Fibroblast of the aortic adventitia (primary cell): Measurements from ENCODE around the gene DTHD1. TPM values are rescaled to one million over a fixed set of nuclear protein-coding genes. Genes with fewer than 3 reads are reported as not detected.

Experiments used
- DNase-seq: peaks from one replicate; pipeline ENCODE4 v3.0.0-alpha.2; 2010; ENCODE audit warnings: low read depth
- H3K4me3 ChIP-seq: 2 replicates; pipeline ENCODE4 v1.5.1; 2011; ENCODE audit warnings: low read depth, mild to moderate bottlenecking, control low read depth, low read length, moderate library complexity
- CTCF ChIP-seq: IDR thresholded peaks from 2 replicates; pipeline ENCODE4 v1.5.1; 2011; ENCODE audit warnings: mild to moderate bottlenecking, low read length, control low read depth, inconsistent platforms; ENCODE audit not compliant: insufficient read depth
- total RNA-seq: library from RNA; depleted of rRNA; stranded (reverse); fragments of >200 nt; gene quantifications from 2 replicates; pipeline ENCODE4 v1.2.3, GENCODE V29; 2012; ENCODE audit warnings: low replicate concordance

Gene DTHD1
- total RNA-seq, 1 donor = not detected

DNA sequence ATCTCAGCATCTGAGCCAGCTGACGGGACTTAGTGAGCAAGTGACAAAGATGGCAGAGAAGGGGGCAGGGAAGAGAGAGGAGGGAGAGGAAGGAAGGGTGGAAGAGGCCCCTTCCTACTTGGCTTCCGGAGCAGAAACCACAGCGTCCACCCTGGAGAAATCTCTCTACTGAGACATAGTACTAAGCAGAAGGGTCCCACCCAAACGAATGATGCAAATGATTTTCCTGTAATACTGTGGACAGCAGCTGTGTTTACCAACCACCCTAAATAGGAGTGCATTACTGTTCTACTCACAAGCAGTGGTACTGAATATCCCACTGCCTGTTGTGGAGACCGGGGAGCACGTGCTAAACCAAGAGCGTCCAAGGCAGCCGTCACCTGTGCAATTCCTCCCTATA lies 29.4 kb downstream of the DTHD1 start:
- H3K4me3 ChIP-seq = no peak overlapping the region
- DNase-seq = no peak
- TF ChIP-seq CTCF = no peak

DNA sequence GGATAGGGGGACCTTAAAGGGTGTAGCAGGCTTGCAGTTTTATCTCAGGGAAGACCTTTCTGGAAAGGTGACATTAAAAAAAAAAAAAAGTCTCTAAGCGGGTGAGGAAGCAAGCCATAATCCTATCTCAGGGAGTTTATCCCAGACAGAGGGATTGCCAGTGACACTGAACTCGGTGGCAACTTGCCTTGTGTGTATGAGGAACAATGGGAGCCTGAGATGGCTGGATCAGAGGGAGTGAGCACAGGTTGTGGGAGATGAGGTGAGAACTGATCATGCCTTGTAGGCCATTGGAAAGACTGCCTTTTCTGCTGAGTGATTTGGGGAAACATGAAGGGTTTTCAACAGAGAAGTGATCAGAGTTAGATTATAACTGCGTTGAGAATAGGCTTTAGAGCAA lies 31.1 kb downstream of the DTHD1 start:
- no peak for TF ChIP-seq CTCF
- no peak overlapping the region for H3K4me3 ChIP-seq
- no peak for DNase-seq

DNA sequence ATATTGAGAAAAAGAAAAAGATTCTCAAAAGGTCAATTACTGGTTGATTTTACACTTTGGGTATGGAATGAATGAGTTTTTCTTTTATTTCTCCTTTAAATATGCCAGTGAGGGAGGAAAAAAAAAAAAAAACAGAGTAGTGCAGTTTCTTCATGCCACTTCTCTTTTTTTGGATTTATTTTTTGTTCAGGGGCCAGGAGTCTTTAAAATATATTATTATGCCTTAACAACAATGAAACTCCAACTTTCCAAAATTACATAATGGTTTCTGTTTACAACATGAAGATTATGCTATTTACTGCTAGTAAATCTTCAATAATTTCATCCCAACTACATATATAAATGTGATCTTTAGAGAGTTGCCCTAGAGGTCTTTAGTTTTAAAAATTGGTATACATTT lies 31.9 kb downstream of the DTHD1 start:
- H3K4me3 ChIP-seq = no peak overlapping the region
- TF ChIP-seq CTCF = no peak
- no peak for DNase-seq

DNA sequence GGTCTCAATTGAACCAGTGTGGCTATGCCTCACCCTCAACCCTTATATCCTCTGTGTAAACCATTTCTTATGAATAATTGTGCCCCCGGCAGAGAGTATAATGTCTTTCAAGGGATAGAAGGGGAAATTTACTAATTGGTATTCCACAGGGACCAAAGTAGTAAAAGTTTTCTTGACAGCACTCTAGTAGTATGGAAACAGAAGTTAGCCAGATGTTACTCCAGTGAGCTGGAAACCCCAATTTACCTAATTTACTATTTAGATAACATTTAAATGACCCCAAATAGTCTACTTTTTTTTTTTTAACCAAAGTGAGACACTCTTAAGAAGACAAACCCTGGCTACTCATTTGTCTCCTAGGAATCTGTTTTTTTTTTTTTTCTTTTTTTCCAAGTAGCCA lies 32.3 kb downstream of the DTHD1 start:
- no peak for TF ChIP-seq CTCF

DNA sequence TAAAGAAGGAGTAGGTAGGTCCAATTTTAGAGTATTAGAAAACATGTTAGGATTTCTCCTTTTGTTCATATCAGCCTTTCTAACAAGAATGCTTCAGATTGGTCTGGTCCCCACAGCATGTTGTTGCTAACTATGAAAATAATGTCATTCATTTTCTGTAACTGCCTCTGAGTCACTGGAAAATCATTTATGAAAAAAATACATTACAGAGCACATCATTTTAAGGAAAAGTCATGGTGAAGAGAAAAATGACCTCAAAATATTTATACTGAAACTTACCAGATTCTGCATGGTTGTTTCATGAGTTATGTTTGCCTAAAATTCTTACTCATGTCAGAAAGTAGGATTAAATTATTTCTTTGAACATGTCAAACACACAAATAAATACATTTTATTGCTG lies 35.2 kb downstream of the DTHD1 start:
- H3K4me3 ChIP-seq = no peak overlapping the region
- no peak for DNase-seq
- no peak for TF ChIP-seq CTCF

More for the DNA sequence above, 32.3 kb downstream of the DTHD1 start:
- no peak for DNase-seq
- H3K4me3 ChIP-seq = no peak overlapping the region

- TF ChIP-seq CTCF = no peak
- DNase-seq = no peak
- H3K4me3 ChIP-seq = no peak overlapping the region
Observed at GRCh38 chr4:36317721-36318120, 36.3 kb downstream of the DTHD1 start.

GRCh38 chr4:36320117-36320896 lies 38.9 kb downstream of the DTHD1 start:
- no peak for DNase-seq
- no peak overlapping the region for H3K4me3 ChIP-seq
- no peak for TF ChIP-seq CTCF
